Panc1 (cell line): ENCODE measurements around the gene PPP1R2. TPM values are rescaled to one million over a fixed set of nuclear protein-coding genes. Genes with fewer than 3 reads are reported as not detected.

Experiments used
- total RNA-seq: library from RNA; stranded (reverse); gene quantifications from one replicate; pipeline ENCODE4 v1.2.1, GENCODE V29; 2021; ENCODE audit not compliant: unreplicated experiment

Gene PPP1R2
- total RNA-seq, 1 experiment from 2014 or later = 60.2 TPM

Other genes with a start within 250 kb of the PPP1R2 start
- 57.9 TPM for gene ACAP2, start 100.3 kb downstream of the PPP1R2 start, total RNA-seq
- not detected for gene APOD, start 40.6 kb upstream of the PPP1R2 start, total RNA-seq
- gene MUC20, start 177.7 kb upstream of the PPP1R2 start, total RNA-seq = not detected